ENCODE results near the gene HID1. TPM values are rescaled to one million over a fixed set of nuclear protein-coding genes. Genes with fewer than 3 reads are reported as not detected.
A peak's percentile ranks its signal among the peaks of the same experiment; 100 is the strongest.

HID1 gene
- total RNA-seq, 1 experiment from 2014 or later: 43.8 TPM

- Histone ChIP-seq H2AFZ (ENCODE audit: low read depth, low read length, poor library complexity, severe bottlenecking) (no peak within 1 kb of the TSS), H3K36me3 (ENCODE audit: control insufficient read depth in 1 of 2, insufficient read depth in 2 of 2, low read length in 2 of 2) (no peaks in the 10 kb centered on the region), H3K9ac (ENCODE audit: low read length) (peak within 1 kb of the TSS; percentile 82), H3K4me2 (ENCODE audit: low read length) (peak within 1 kb of the TSS; percentile 88), H4K20me1 (ENCODE audit: insufficient read depth) (no peaks in the 10 kb centered on the region), H3K79me2 (ENCODE audit: insufficient read depth, low read length) (peaks cover 27% of the 10 kb centered on the region; the same call in 1 of the 2 replicates), H3K4me3 (replicated peaks in 1 of 2; ENCODE audit: low read depth in 1 of 2, low read length in 2 of 2) (peak within 1 kb of the TSS; percentile 71 to 75), H3K9me2 (ENCODE audit: insufficient read depth) (no peaks in the 10 kb centered on the region), H3K27me3 (ENCODE audit: insufficient read depth, low read length) (no peaks in the 10 kb centered on the region), H3K9me3 (ENCODE audit: control insufficient read depth in 1 of 2, insufficient read depth in 1 of 2, low read depth in 1 of 2, low read length in 2 of 2) (no peaks in the 10 kb centered on the region), H3K4me1 (ENCODE audit: control insufficient read depth in 1 of 2, insufficient read depth in 2 of 2, low read length in 2 of 2) (peaks cover 48 to 58% of the 10 kb centered on the region in 2 experiments), H3K27ac (ENCODE audit: low read depth, low read length) (peak within 1 kb of the TSS; percentile 91)
- POLR2A ChIA-PET: interaction anchor here (0.9 to 2.5 kb wide), 9 partner anchors 11 to 137 kb away, joined by 3 to 10 read pairs (median 5); partner anchors contain the start of genes HID1 and MRPL58
- intact Hi-C loops (cut with micrococcal nuclease): no loop called here
- CTCF ChIA-PET: interaction anchor here (0.6 to 2.3 kb wide), 6 partner anchors 9 to 145 kb away, joined by 3 to 14 read pairs (median 4); partner anchors contain the start of gene MRPL58
- DNase-seq (ENCODE audit: low read depth, low spot score) (peak; percentile 83), ATAC-seq (peak; percentile 88)
- RAD21 ChIA-PET (ENCODE audit: low non-redundant PET in 1 of 2, low total read pairs in 2 of 2, uncharacterized antibody in 2 of 2, unreplicated experiment in 2 of 2): interaction anchor here in 1 of 2 experiments (1.0 to 1.5 kb wide), 2 partner anchors 26 kb away, joined by 3 read pairs; partner anchors contain the start of gene MRPL58
- no peak; the same call in 1 of the 2 replicates for TF ChIP-seq ZFX (IDR thresholded peaks at IDR 0.05)
- no peak for TF ChIP-seq SRF (IDR thresholded peaks at IDR 0.05; ENCODE audit: low read depth)
- TF ChIP-seq POLR2AphosphoS5 (IDR thresholded peaks at IDR 0.05; ENCODE audit: low read depth, low read length): peak; percentile 98
- TF ChIP-seq YY1 (IDR thresholded peaks at IDR 0.05; ENCODE audit: extremely low read depth, insufficient replicate concordance, low read depth, low read length): peak; percentile 57
- TF ChIP-seq CTCF (IDR thresholded peaks at IDR 0.05 in 2 of 3, conservative IDR thresholded peaks at IDR 0.05 in 1 of 3; ENCODE audit: borderline replicate concordance in 1 of 3, insufficient read depth in 1 of 3, low read depth in 2 of 3, low read length in 2 of 3): no peak
- TF ChIP-seq ATF3 (IDR thresholded peaks at IDR 0.05): no peak
- TF ChIP-seq FOSL1 (IDR thresholded peaks at IDR 0.05; ENCODE audit: low read depth): no peak
- TF ChIP-seq ZBTB33 (IDR thresholded peaks at IDR 0.05; ENCODE audit: extremely low read depth, insufficient replicate concordance, low read length): no peak
- no peak for TF ChIP-seq JUND (IDR thresholded peaks at IDR 0.05)
- no peak for TF ChIP-seq CEBPB (IDR thresholded peaks at IDR 0.05; ENCODE audit: low read depth)
- TF ChIP-seq POLR2A (IDR thresholded peaks at IDR 0.05; ENCODE audit: borderline replicate concordance, extremely low read depth, insufficient read depth, insufficient read length): peak; percentile 90
- peak; percentile 22; the same call in 1 of the 2 replicates for TF ChIP-seq MAX (IDR thresholded peaks at IDR 0.05)
- TF ChIP-seq ZNF274 (IDR thresholded peaks at IDR 0.05; ENCODE audit: low read depth, low read length): no peak
- no peak for TF ChIP-seq EZH2 (IDR thresholded peaks at IDR 0.05)
- TF ChIP-seq EGR1 (IDR thresholded peaks at IDR 0.05; ENCODE audit: low read depth): no peak
- TF ChIP-seq REST (IDR thresholded peaks at IDR 0.05; ENCODE audit: low read depth): no peak
- no TSS peak for BruUV-seq (replicated peaks)
These were observed 14.9 kb upstream of the HID1 start, which contains the start of gene CDR2L for GRCh38 chr17:74987418-74987908. CDR2L (plus strand) TSS chr17:74987632; CDS start chr17:74988044, 412 bp downstream.
